Gastrocnemius medialis (tissue), 4 donors: ENCODE results near the gene DDR1.

Experiments used
- CTCF ChIP-seq, 5 experiments: fragments of 450-650 bp in 3 of 5; fragments of 200-600 bp in 2 of 5; sonication (generic) in 2 of 5; IDR thresholded peaks in 4 of 5; conservative IDR thresholded peaks in 1 of 5; 1 replicate in 4 of 5; 2 replicates in 1 of 5; pipeline ENCODE4 v1.5.1; 2016 to 2019; ENCODE audit warnings: antibody characterized with exemption in 5 of 5, mild to moderate bottlenecking in 3 of 5, moderate library complexity in 3 of 5
- POLR2A ChIP-seq, 2 donors: fragments of 450-650 bp; IDR thresholded peaks; one replicate each; pipeline ENCODE4 v1.6.1; 2017; ENCODE audit warnings: antibody characterized with exemption in 2 of 2, mild to moderate bottlenecking in 2 of 2, moderate library complexity in 2 of 2

GRCh38 chr6:30873137-30873640 is 11.1 kb upstream of the DDR1 start:
- TF ChIP-seq CTCF (IDR thresholded peaks at IDR 0.05 in 4 of 5, conservative IDR thresholded peaks at IDR 0.05 in 1 of 5): no peak
- TF ChIP-seq POLR2A (IDR thresholded peaks at IDR 0.05): no peak
